ENCODE measurements around the gene TMEM184B. TPM values are rescaled to one million over a fixed set of nuclear protein-coding genes. Genes with fewer than 3 reads are reported as not detected.
"Not testable (repeated sequence)": the region's sequence is repeated elsewhere in the genome, so short reads cannot be mapped to it uniquely, and the experiment has no call there.

The TMEM184B gene
- total and polyA plus RNA-seq, 5 donors from 2014 or later, result 7.2 to 31.3 (median 7.8) TPM

DNA sequence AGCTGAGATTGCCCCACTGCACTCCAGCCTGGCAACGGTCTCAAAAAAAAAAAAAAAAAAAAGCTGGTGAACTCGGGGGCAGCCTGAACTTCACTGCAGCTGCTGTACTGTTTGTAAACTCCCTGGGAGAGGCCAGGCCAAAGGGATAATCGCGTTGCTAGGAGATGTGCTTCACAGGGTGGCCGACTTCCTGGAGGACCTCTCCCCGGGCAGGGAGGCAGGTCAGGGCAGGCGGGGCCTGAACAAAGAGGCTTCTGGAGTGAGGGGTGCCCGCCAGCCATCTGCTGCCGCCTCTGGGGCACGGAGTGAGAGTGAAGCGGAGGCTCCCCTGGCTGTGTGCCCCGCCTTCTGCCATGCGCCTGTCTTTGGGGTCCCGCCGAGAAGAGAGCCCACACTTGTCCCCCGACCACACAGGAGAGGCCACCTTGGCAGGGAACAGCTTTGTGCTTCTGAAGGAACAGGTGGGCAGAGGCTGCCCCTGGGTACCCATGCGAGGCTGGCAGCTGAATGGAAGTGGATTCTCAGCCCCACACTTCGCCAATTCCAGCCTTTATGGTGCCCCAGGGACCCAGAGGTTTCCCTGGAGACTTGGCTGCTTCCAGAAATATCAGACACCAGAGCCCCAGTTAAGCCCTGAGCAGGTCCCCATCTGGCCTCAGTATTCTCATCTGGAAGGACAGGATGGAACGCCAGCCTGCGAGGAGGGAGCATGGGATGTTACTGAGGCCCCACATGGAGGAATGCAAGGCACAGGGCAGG is 29.6 kb downstream of the TMEM184B start:
- Mint-ChIP-seq H3K36me3 (peaks cover 19% of the 10 kb centered on the region), H3K27me3 (no peaks in the 10 kb centered on the region), H3K4me3 (no peak overlapping the region), H3K9me3 (no peaks in the 10 kb centered on the region), H3K27ac (peak overlapping the region in 1 of 3 donors; percentile 59), H3K4me1 (peaks cover 0 to 5% (median 2%) of the 10 kb centered on the region in 4 donors)
- no peak for DNase-seq
- Histone ChIP-seq H3K4me1 (ENCODE audit: control insufficient read depth, insufficient read depth, low read length, poor library complexity, severe bottlenecking) (no peaks in the 10 kb centered on the region), H3K4me3 (ENCODE audit: low read depth, low read length) (no peak overlapping the region), H3K27me3 (ENCODE audit: control insufficient read depth, insufficient read depth, low read length) (no peaks in the 10 kb centered on the region), H3K36me3 (ENCODE audit: control insufficient read depth, insufficient read depth, low read length) (peaks cover 25% of the 10 kb centered on the region), H3K27ac (ENCODE audit: insufficient read depth, low read length, poor library complexity, severe bottlenecking) (no peak overlapping the region), H3K9me3 (ENCODE audit: control insufficient read depth in 2 of 2, low read length in 2 of 2) (no peaks in the 10 kb centered on the region)
- no peak for ATAC-seq (ENCODE audit: low read depth in 2 of 2)

DNA sequence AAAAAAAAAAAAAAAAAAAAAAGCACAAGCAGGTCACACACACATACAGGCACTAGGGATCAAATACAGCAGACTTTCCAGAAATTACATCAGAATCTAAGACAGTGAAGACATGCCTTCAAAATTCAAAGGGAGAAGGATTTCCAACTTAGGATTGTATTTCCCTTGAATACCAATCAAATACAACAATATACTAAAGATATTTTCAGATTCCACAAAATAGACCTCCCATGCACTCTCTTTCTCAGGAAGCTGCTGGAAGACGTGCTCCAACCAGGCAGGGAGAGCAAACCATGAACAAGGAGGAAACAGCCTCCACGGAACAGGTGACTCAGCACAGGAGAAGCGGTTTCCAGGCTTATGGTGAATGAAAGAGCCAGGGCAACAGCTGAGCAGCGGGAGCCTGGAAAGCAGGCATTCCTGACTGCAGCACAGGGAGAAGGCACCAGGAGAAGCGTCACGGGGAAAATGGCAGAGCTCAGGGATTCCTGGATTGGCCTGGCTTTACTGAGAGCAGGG is 32.0 kb downstream of the TMEM184B start:
- Histone ChIP-seq H3K4me1 (ENCODE audit: control insufficient read depth, insufficient read depth, low read length, poor library complexity, severe bottlenecking) (no peaks in the 10 kb centered on the region), H3K4me3 (ENCODE audit: low read depth, low read length) (no peak overlapping the region), H3K27me3 (ENCODE audit: control insufficient read depth, insufficient read depth, low read length) (no peaks in the 10 kb centered on the region), H3K27ac (ENCODE audit: insufficient read depth, low read length, poor library complexity, severe bottlenecking) (no peak overlapping the region), H3K9me3 (ENCODE audit: control insufficient read depth in 2 of 2, low read length in 2 of 2) (no peaks in the 10 kb centered on the region), H3K36me3 (ENCODE audit: control insufficient read depth, insufficient read depth, low read length) (peaks cover 10% of the 10 kb centered on the region)
- H3K27me3 Mint-ChIP-seq, result no peaks in the 10 kb centered on the region
- DNase-seq (no peak), ATAC-seq (ENCODE audit: low read depth in 2 of 2) (no peak)
- H3K27ac Mint-ChIP-seq, result peak overlapping the region in 1 of 3 donors; percentile 49
- no peak overlapping the region for H3K4me3 Mint-ChIP-seq
- no peaks in the 10 kb centered on the region for H3K9me3 Mint-ChIP-seq
- H3K4me1 Mint-ChIP-seq, result peaks cover 0 to 5% (median 1%) of the 10 kb centered on the region in 4 donors
- peaks cover 25% of the 10 kb centered on the region for H3K36me3 Mint-ChIP-seq

DNA sequence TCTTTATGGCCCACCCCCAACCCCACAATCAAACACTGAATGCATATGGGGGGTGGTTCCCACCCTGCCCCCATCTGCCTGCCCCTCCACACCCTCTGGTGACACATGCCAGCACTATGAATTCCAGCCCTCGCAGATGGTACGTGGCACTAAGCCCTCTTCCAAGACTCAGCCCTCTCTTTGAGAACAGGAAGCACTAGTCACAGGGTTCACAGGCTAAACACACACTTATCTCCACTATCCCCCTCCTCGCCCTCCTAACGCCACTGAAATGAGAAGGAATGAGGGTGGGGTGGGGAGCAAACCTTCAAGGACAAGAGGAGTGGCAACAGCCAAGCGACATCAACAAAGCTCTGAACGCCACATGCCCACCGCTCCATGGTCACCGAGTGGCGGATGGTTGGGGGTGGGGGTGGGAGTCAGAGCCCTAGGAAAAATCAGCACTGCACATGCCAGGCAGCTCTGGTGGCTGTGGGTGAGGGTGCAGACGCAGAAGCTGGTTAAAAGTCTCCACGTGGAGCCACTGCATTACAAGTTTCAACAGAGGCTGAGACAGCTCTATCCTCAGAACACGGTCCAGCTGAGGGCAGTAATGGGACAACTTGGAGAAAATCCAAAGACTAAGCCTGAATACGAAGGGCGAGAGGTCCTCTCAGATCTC is 33.6 kb downstream of the TMEM184B start:
- DNase-seq (no peak), ATAC-seq (ENCODE audit: low read depth in 2 of 2) (no peak)
- Mint-ChIP-seq H3K27ac (peak overlapping the region in 1 of 3 donors; percentile 32), H3K36me3 (peaks cover 34% of the 10 kb centered on the region), H3K9me3 (no peaks in the 10 kb centered on the region), H3K4me1 (peaks cover 0 to 5% (median 1%) of the 10 kb centered on the region in 4 donors), H3K27me3 (no peaks in the 10 kb centered on the region), H3K4me3 (no peak overlapping the region)
- peaks cover 6% of the 10 kb centered on the region for H3K36me3 ChIP-seq (ENCODE audit: control insufficient read depth, insufficient read depth, low read length)
- H3K4me1 ChIP-seq (ENCODE audit: control insufficient read depth, insufficient read depth, low read length, poor library complexity, severe bottlenecking), result no peaks in the 10 kb centered on the region
- no peak overlapping the region for H3K27ac ChIP-seq (ENCODE audit: insufficient read depth, low read length, poor library complexity, severe bottlenecking)
- no peak overlapping the region for H3K4me3 ChIP-seq (ENCODE audit: low read depth, low read length)
- H3K9me3 ChIP-seq (ENCODE audit: control insufficient read depth in 2 of 2, low read length in 2 of 2), result no peaks in the 10 kb centered on the region
- H3K27me3 ChIP-seq (ENCODE audit: control insufficient read depth, insufficient read depth, low read length), result no peaks in the 10 kb centered on the region

DNA sequence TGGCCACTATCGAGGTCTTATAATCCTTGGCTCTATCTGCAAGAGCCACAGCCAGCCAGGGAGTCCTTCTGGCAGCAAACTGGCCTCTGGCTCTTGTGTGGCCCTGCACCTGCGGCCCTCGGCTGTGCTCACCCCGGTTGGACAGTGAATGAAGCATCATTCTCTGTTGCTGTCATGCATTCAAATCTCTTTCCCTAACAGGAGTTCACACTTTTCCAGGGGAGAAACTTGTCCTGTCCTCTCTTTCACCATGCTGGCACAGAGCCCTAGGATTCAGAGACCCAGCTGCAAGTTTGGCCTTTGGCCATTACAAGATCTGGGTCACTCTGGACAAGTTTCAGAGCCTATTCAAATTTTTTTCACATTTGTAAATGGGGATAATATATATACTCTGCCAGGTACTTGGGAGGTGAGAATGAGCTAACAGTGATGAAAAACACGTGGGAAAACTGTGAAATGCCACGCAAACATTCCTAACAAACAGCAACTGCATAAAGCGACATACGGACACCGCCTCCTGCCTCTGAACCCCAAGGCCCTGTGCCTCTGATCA is 34.2 kb downstream of the TMEM184B start:
- Histone ChIP-seq H3K27ac (ENCODE audit: insufficient read depth, low read length, poor library complexity, severe bottlenecking) (no peak overlapping the region), H3K9me3 (ENCODE audit: control insufficient read depth in 2 of 2, low read length in 2 of 2) (no peaks in the 10 kb centered on the region), H3K4me1 (ENCODE audit: control insufficient read depth, insufficient read depth, low read length, poor library complexity, severe bottlenecking) (no peaks in the 10 kb centered on the region), H3K36me3 (ENCODE audit: control insufficient read depth, insufficient read depth, low read length) (peaks cover 6% of the 10 kb centered on the region), H3K4me3 (ENCODE audit: low read depth, low read length) (no peak overlapping the region), H3K27me3 (ENCODE audit: control insufficient read depth, insufficient read depth, low read length) (no peaks in the 10 kb centered on the region)
- ATAC-seq (ENCODE audit: low read depth in 2 of 2) (no peak), DNase-seq (no peak)
- no peaks in the 10 kb centered on the region for H3K27me3 Mint-ChIP-seq
- H3K36me3 Mint-ChIP-seq, result peaks cover 31% of the 10 kb centered on the region
- H3K4me1 Mint-ChIP-seq, result peaks cover 0 to 5% (median 1%) of the 10 kb centered on the region in 4 donors
- H3K9me3 Mint-ChIP-seq, result no peaks in the 10 kb centered on the region
- H3K4me3 Mint-ChIP-seq, result no peak overlapping the region
- peak overlapping the region in 1 of 3 donors; percentile 32 for H3K27ac Mint-ChIP-seq

DNA sequence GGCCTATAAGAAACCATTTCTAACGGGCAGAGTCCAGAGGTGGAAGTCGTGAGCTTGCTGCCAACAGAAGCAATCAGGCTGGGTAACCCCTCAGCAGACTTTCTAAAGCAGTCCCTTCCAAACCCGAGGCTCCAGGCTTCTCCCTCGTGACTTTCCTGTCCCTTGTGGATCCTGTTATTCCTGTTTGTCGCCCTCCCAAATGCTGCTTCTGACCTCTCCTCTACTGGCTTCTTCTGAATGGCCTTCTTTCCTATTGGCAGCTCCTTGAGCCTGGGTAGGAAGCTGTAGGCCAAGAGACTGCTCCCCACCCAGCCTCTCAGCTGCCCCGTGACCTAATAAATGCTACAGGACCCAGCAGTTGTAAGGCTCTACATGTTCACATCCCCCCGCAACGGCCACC is 36.0 kb downstream of the TMEM184B start:
- DNase-seq (no peak), ATAC-seq (ENCODE audit: low read depth in 2 of 2) (no peak)
- H3K27me3 ChIP-seq (ENCODE audit: control insufficient read depth, insufficient read depth, low read length), result no peaks in the 10 kb centered on the region
- H3K9me3 ChIP-seq (ENCODE audit: control insufficient read depth in 2 of 2, low read length in 2 of 2), result no peaks in the 10 kb centered on the region
- Mint-ChIP-seq H3K27ac (peak overlapping the region in 2 of 3 donors; percentile 52 to 97), H3K9me3 (no peaks in the 10 kb centered on the region), H3K4me3 (no peak overlapping the region), H3K27me3 (no peaks in the 10 kb centered on the region), H3K4me1 (peaks cover 0 to 5% (median 1%) of the 10 kb centered on the region in 4 donors), H3K36me3 (peaks cover 34% of the 10 kb centered on the region)
- no peak overlapping the region for H3K27ac ChIP-seq (ENCODE audit: insufficient read depth, low read length, poor library complexity, severe bottlenecking)
- no peak overlapping the region for H3K4me3 ChIP-seq (ENCODE audit: low read depth, low read length)
- no peaks in the 10 kb centered on the region for H3K4me1 ChIP-seq (ENCODE audit: control insufficient read depth, insufficient read depth, low read length, poor library complexity, severe bottlenecking)
- peaks cover 11% of the 10 kb centered on the region for H3K36me3 ChIP-seq (ENCODE audit: control insufficient read depth, insufficient read depth, low read length)

DNA sequence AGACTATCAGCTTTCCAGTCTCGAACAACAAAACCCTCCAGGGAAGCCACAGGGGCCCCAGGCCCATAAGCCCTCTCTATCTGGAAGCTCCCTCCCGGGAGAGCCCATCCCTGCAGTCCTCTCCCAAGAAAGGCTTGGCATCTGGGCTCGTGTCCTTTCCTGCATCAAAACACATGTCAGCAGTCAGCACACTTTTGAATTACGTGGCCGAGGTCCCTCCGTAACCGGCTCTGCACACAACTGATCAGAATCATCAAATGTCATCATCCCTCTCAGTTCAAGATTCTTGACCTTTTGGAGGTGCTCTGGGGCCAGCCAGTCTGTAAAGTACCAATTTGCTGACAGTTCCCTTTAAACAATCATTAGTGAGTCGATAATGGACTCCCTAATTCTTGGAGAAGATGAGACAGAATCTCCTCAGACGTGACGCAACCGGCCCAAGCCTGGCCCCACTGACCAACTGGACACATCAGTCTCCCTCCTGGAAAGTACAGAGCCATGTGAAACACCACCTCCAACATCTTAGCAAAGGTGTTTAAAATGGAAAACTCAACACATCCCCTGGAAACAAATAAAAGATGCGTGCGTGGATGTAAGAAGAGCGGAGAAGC is 37.5 kb downstream of the TMEM184B start:
- ATAC-seq (ENCODE audit: low read depth in 2 of 2) (no peak), DNase-seq (no peak)
- Mint-ChIP-seq H3K27ac (no peak overlapping the region), H3K4me1 (peaks cover 0 to 5% (median 0%) of the 10 kb centered on the region in 4 donors), H3K9me3 (no peaks in the 10 kb centered on the region), H3K27me3 (no peaks in the 10 kb centered on the region), H3K36me3 (peaks cover 39% of the 10 kb centered on the region), H3K4me3 (no peak overlapping the region)
- no peaks in the 10 kb centered on the region for H3K9me3 ChIP-seq (ENCODE audit: control insufficient read depth in 2 of 2, low read length in 2 of 2)
- H3K27ac ChIP-seq (ENCODE audit: insufficient read depth, low read length, poor library complexity, severe bottlenecking), result no peak overlapping the region
- no peak overlapping the region for H3K4me3 ChIP-seq (ENCODE audit: low read depth, low read length)
- no peaks in the 10 kb centered on the region for H3K4me1 ChIP-seq (ENCODE audit: control insufficient read depth, insufficient read depth, low read length, poor library complexity, severe bottlenecking)
- H3K36me3 ChIP-seq (ENCODE audit: control insufficient read depth, insufficient read depth, low read length), result peaks cover 13% of the 10 kb centered on the region
- H3K27me3 ChIP-seq (ENCODE audit: control insufficient read depth, insufficient read depth, low read length), result no peaks in the 10 kb centered on the region

DNA sequence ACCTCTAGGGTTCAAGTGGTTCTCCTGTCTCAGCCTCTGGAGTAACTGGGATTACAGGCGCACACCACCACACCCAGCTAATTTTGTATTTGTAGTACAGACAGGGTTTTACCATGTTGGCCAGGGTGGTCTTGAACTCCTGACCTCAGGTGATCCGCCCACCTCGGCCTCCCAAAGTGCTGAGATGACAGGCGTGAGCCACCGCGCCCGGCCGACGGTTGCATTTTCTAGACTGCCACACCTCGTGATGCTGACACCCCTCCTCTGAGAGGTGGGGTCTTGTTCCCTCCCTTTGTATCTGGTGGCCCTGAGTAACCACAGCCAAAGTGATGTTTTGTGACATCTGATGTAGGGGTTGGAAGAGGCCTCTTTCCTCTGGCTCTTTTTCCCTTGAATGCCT is 39.0 kb downstream of the TMEM184B start:
- H3K27me3 ChIP-seq (ENCODE audit: control insufficient read depth, insufficient read depth, low read length); H3K27ac Mint-ChIP-seq; DNase-seq; H3K4me1 ChIP-seq (ENCODE audit: control insufficient read depth, insufficient read depth, low read length, poor library complexity, severe bottlenecking); ATAC-seq (ENCODE audit: low read depth in 2 of 2); H3K4me3 ChIP-seq (ENCODE audit: low read depth, low read length); H3K4me3 Mint-ChIP-seq; H3K27ac ChIP-seq (ENCODE audit: insufficient read depth, low read length, poor library complexity, severe bottlenecking); H3K4me1 Mint-ChIP-seq; H3K9me3 Mint-ChIP-seq; H3K9me3 ChIP-seq (ENCODE audit: control insufficient read depth in 2 of 2, low read length in 2 of 2); H3K27me3 Mint-ChIP-seq: not testable (repeated sequence)
- H3K36me3 ChIP-seq (ENCODE audit: control insufficient read depth, insufficient read depth, low read length), result peaks cover 13% of the 10 kb centered on the region
- peaks cover 32% of the 10 kb centered on the region for H3K36me3 Mint-ChIP-seq

All from CD4-positive, CD25-positive, alpha-beta regulatory T cell (primary cell).